Inflammatory macrophage treated with lipopolysaccharide for 1 hour (primary cell): ENCODE results near the gene DTX4.

Experiments
- DNase-seq, 2 donors: peaks; one replicate each; pipeline ENCODE4 v3.0.0-alpha.2; 2020 to 2022

Gene DTX4

GRCh38 chr11:59221441-59221840 lies 49.5 kb downstream of the DTX4 start:
- no peak for DNase-seq

GRCh38 chr11:59222464-59223060 lies 50.6 kb downstream of the DTX4 start:
- peak; percentile 91 to 94 for DNase-seq

GRCh38 chr11:59223177-59223576 lies 51.2 kb downstream of the DTX4 start:
- DNase-seq: no peak

- peak in 1 of 2 donors; percentile 50 for DNase-seq
Observed at GRCh38 chr11:59223611-59224010, 51.7 kb downstream of the DTX4 start.

- DNase-seq: peak; percentile 74 to 88
Observed at GRCh38 chr11:59224351-59224928, 52.5 kb downstream of the DTX4 start.

- DNase-seq: no peak
Observed at GRCh38 chr11:59225017-59225416, 53.1 kb downstream of the DTX4 start.

GRCh38 chr11:59226396-59226795 lies 54.5 kb downstream of the DTX4 start:
- DNase-seq: no peak

GRCh38 chr11:59240322-59240721 lies 68.4 kb downstream of the DTX4 start:
- DNase-seq: no peak

GRCh38 chr11:59243633-59244032 lies 71.7 kb downstream of the DTX4 start:
- no peak for DNase-seq

- peak; percentile 68 to 77 for DNase-seq
Observed at GRCh38 chr11:59247531-59248227, 75.7 kb downstream of the DTX4 start.

GRCh38 chr11:59249535-59249934 lies 77.6 kb downstream of the DTX4 start:
- no peak for DNase-seq

- DNase-seq: no peak
Observed at GRCh38 chr11:59253001-59253400, 81.1 kb downstream of the DTX4 start.

- DNase-seq: peak; percentile 49 to 51
Observed at GRCh38 chr11:59254286-59254685, 82.4 kb downstream of the DTX4 start.

- no peak for DNase-seq
Observed at GRCh38 chr11:59255281-59255680, 83.3 kb downstream of the DTX4 start.
